Measurements from ENCODE around the gene MINK1. TPM values are rescaled to one million over a fixed set of nuclear protein-coding genes. Genes with fewer than 3 reads are reported as not detected.

Gene MINK1
- total and polyA plus RNA-seq, 2 of the 13 experiments (the other 11 are each of a cell fraction or from before 2014, with no cell fraction given): 17.2 to 63.9 TPM

GRCh38 chr17:4853208-4853671, 20.1 kb downstream of the MINK1 start:
- H3K79me2 ChIP-seq (ENCODE audit: insufficient read depth, low read length): peaks cover 51% of the 10 kb centered on the region
- no peak overlapping the region for H3K4me2 ChIP-seq (ENCODE audit: low read depth, low read length)
- CTCF ChIA-PET (ENCODE audit: low intra/inter-chr PET ratio, low total read pairs): no interaction called here
- BruUV-seq (replicated peaks): no TSS peak
- 88% methylated on average over 2 of the region's 2 CpGs for WGBS (ENCODE audit: low lambda C conversion rate)
- ATAC-seq (no peak), FAIRE-seq (no peak), DNase-seq (ENCODE audit: low spot score) (no peak)
- H3K9me3 ChIP-seq (ENCODE audit: low read length): no peaks in the 10 kb centered on the region
- H3K4me1 ChIP-seq (ENCODE audit: insufficient read depth, low read length): peaks cover 49% of the 10 kb centered on the region
- POLR2A ChIA-PET: no interaction called here
- no peak overlapping the region for H3K9ac ChIP-seq (ENCODE audit: insufficient read depth, low read depth, low read length)
- H3K4me3 ChIP-seq (replicated peaks in 1 of 3; ENCODE audit: insufficient read depth in 1 of 3, low read depth in 2 of 3, low read length in 3 of 3): no peak overlapping the region
- no peak overlapping the region for H3K27ac ChIP-seq (ENCODE audit: extremely low read length, insufficient read depth, low read length)
- TF ChIP-seq DZIP1 (CRISPR knock-in tag; IDR thresholded peaks at IDR 0.05): no peak
- TF ChIP-seq ZNF766 (CRISPR knock-in tag; IDR thresholded peaks at IDR 0.05; ENCODE audit: borderline replicate concordance): no peak
- no peak for TF ChIP-seq REPIN1 (CRISPR knock-in tag; IDR thresholded peaks at IDR 0.05; ENCODE audit: borderline replicate concordance, low read depth)
- no peak for TF ChIP-seq GLMP (CRISPR knock-in tag; IDR thresholded peaks at IDR 0.05; ENCODE audit: borderline replicate concordance)
- no peak for TF ChIP-seq ZBTB2 (CRISPR knock-in tag; IDR thresholded peaks at IDR 0.05; ENCODE audit: low read depth)
- TF ChIP-seq MTF1 (CRISPR knock-in tag; IDR thresholded peaks at IDR 0.05): no peak
- TF ChIP-seq AGO1 (IDR thresholded peaks at IDR 0.05; ENCODE audit: low read depth, low read length, poor library complexity, severe bottlenecking): no peak
- no peak for TF ChIP-seq RXRA (CRISPR knock-in tag; IDR thresholded peaks at IDR 0.05)
- TF ChIP-seq ZNF691 (CRISPR knock-in tag; IDR thresholded peaks at IDR 0.05; ENCODE audit: borderline replicate concordance, low read depth): no peak
- intact Hi-C loops (cut with micrococcal nuclease; ENCODE audit: unreplicated experiment) (no loop called here), in situ Hi-C loops (cut with HindIII; ENCODE audit: extremely low pct_ligation_motif_present, low pct_unique_long_range_greater_than_20kb) (no loop called here)
- peaks cover 0 to 25% of the 10 kb centered on the region in 2 experiments; a peak in 4 of 5 replicates for H3K36me3 ChIP-seq (replicated peaks in 1 of 2; ENCODE audit: control insufficient read depth in 1 of 2, insufficient read depth in 2 of 2, low read length in 2 of 2)
- H2AFZ ChIP-seq (ENCODE audit: low read length): no peak overlapping the region
- 0 out of 2 replicates have a peak, but pooled peaks cover 8% of the 10 kb centered on the region for H4K20me1 ChIP-seq (ENCODE audit: insufficient read depth, low read length)
- H3K27me3 ChIP-seq (ENCODE audit: control insufficient read depth in 1 of 2, insufficient read depth in 2 of 2, low read length in 2 of 2): no peaks in the 10 kb centered on the region
